ENCODE measurements around the gene IFT122. TPM values are rescaled to one million over a fixed set of nuclear protein-coding genes. Genes with fewer than 3 reads are reported as not detected.

The IFT122 gene
- total and polyA plus RNA-seq, 8 donors: 9.9 to 163 (median 19.6) TPM

- Histone ChIP-seq H3K4me1 (no peaks in the 10 kb centered on the region), H3K27me3 (no peaks in the 10 kb centered on the region), H3K27ac (no peak overlapping the region), H3K4me3 (no peak overlapping the region), H3K36me3 (peaks cover 8 to 50% (median 41%) of the 10 kb centered on the region in 4 donors), H3K9me3 (no peaks in the 10 kb centered on the region)
- intact Hi-C loops (cut with DNase I; ENCODE audit: low total_unique reads): no loop called here
- DNase-seq: no peak
- 87 to 94% (median 92%) methylated on average over 12 to 15 of the region's 15 CpGs for WGBS, 5 donors
- TF ChIP-seq EP300 (IDR thresholded peaks at IDR 0.05) (no peak), POLR2AphosphoS5 (IDR thresholded peaks at IDR 0.05) (no peak), CTCF (IDR thresholded peaks at IDR 0.05) (no peak), POLR2A (IDR thresholded peaks at IDR 0.05) (no peak)
Measured at GRCh38 chr3:129519896-129520715, 80.1 kb downstream of the IFT122 start.

- DNase-seq: no peak
- TF ChIP-seq EP300 (IDR thresholded peaks at IDR 0.05) (no peak), POLR2AphosphoS5 (IDR thresholded peaks at IDR 0.05) (no peak), CTCF (IDR thresholded peaks at IDR 0.05) (no peak), POLR2A (IDR thresholded peaks at IDR 0.05) (no peak)
- Histone ChIP-seq H3K27ac (no peak overlapping the region), H3K27me3 (no peaks in the 10 kb centered on the region), H3K36me3 (peaks cover 8 to 44% (median 36%) of the 10 kb centered on the region in 4 donors), H3K4me1 (no peaks in the 10 kb centered on the region), H3K4me3 (no peak overlapping the region), H3K9me3 (no peaks in the 10 kb centered on the region)
- intact Hi-C loops (cut with DNase I; ENCODE audit: low total_unique reads): no loop called here
- WGBS, 5 donors: 76 to 86% (median 79%) methylated on average over 4 of the region's 4 CpGs
Measured at GRCh38 chr3:129520960-129521359, 80.9 kb downstream of the IFT122 start.

- no peak overlapping the region for H3K4me3 ChIP-seq
- H3K27ac ChIP-seq: no peak overlapping the region
- no peaks in the 10 kb centered on the region for H3K4me1 ChIP-seq
- H3K36me3 ChIP-seq: peaks cover 8 to 37% (median 33%) of the 10 kb centered on the region in 4 donors
- no peaks in the 10 kb centered on the region for H3K27me3 ChIP-seq
- TF ChIP-seq EP300 (IDR thresholded peaks at IDR 0.05) (no peak), POLR2A (IDR thresholded peaks at IDR 0.05) (no peak), CTCF (IDR thresholded peaks at IDR 0.05) (no peak), POLR2AphosphoS5 (IDR thresholded peaks at IDR 0.05) (no peak)
- intact Hi-C loops (cut with DNase I; ENCODE audit: low total_unique reads): no loop called here
- 72 to 79% (median 79%) methylated on average over 7 to 8 of the region's 8 CpGs for WGBS, 5 donors
- peak in 1 of 2 donors; percentile 31 for DNase-seq
- no peaks in the 10 kb centered on the region for H3K9me3 ChIP-seq
Measured at GRCh38 chr3:129521611-129522010, 81.6 kb downstream of the IFT122 start.

DNA sequence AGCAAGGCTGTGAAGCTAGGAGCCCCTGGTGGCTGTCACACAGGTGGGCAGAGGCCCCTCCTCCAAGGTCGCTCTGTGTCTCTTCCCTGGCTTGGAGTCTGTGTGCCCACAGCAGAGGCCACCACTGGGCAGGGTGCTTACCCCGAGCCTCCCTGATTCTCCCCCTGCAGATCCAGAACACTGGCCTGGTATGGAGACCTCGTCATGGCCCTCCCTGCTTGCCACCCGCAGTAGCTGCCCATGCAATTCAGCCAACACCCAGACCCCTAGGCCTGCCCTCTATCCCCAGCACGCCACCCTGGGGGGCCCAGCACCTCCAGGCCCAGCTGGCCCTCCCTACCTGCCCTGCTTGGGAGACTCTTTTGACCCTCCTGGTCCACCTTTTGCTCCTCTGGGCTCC lies 82.9 kb downstream of the IFT122 start:
- no peak for TF ChIP-seq POLR2A (IDR thresholded peaks at IDR 0.05)
- no peak for TF ChIP-seq POLR2AphosphoS5 (IDR thresholded peaks at IDR 0.05)
- TF ChIP-seq EP300 (IDR thresholded peaks at IDR 0.05): no peak
- TF ChIP-seq CTCF (IDR thresholded peaks at IDR 0.05): no peak
- Histone ChIP-seq H3K4me1 (no peaks in the 10 kb centered on the region), H3K9me3 (no peaks in the 10 kb centered on the region), H3K27me3 (no peaks in the 10 kb centered on the region), H3K4me3 (no peak overlapping the region), H3K36me3 (peaks cover 8 to 24% (median 22%) of the 10 kb centered on the region in 4 donors), H3K27ac (no peak overlapping the region)
- WGBS, 5 donors: 81 to 94% (median 86%) methylated on average over 5 of the region's 5 CpGs
- DNase-seq: no peak
- intact Hi-C loops (cut with DNase I; ENCODE audit: low total_unique reads): no loop called here
